GM21515 (cell line): Measurements from ENCODE around the gene TOPAZ1.

Experiments
- ATAC-seq: cut with Tn5 transposase; IDR thresholded peaks from one replicate; pipeline ENCODE4 v1.9.1; 2021; ENCODE audit not compliant: unreplicated experiment

The TOPAZ1 gene

GRCh38 chr3:44240061-44240460, 1.6 kb upstream of the TOPAZ1 start:
- no peak for ATAC-seq

GRCh38 chr3:44242721-44243120, 1.0 kb downstream of the TOPAZ1 start:
- no peak for ATAC-seq

GRCh38 chr3:44248152-44248551, 6.5 kb downstream of the TOPAZ1 start:
- no peak for ATAC-seq

- ATAC-seq, result no peak
Observed at GRCh38 chr3:44252332-44252959, 10.8 kb downstream of the TOPAZ1 start.

- ATAC-seq, result no peak
Observed at GRCh38 chr3:44259404-44259803, 17.7 kb downstream of the TOPAZ1 start.

- ATAC-seq, result no peak
Observed at GRCh38 chr3:44264146-44264545, 22.5 kb downstream of the TOPAZ1 start.

- no peak for ATAC-seq
Observed at GRCh38 chr3:44265815-44266214, 24.1 kb downstream of the TOPAZ1 start.

- ATAC-seq, result no peak
Observed at GRCh38 chr3:44272191-44272590, 30.5 kb downstream of the TOPAZ1 start.

- ATAC-seq, result no peak
Observed at GRCh38 chr3:44277925-44278324, 36.2 kb downstream of the TOPAZ1 start.

GRCh38 chr3:44280077-44280476, 38.4 kb downstream of the TOPAZ1 start:
- ATAC-seq, result no peak

GRCh38 chr3:44280631-44281030, 38.9 kb downstream of the TOPAZ1 start:
- ATAC-seq, result no peak

- ATAC-seq, result no peak
Observed at GRCh38 chr3:44284949-44285348, 43.3 kb downstream of the TOPAZ1 start.

- no peak for ATAC-seq
Observed at GRCh38 chr3:44289882-44290462, 48.3 kb downstream of the TOPAZ1 start.

- no peak for ATAC-seq
Observed at GRCh38 chr3:44292276-44292675, 50.6 kb downstream of the TOPAZ1 start.

GRCh38 chr3:44292947-44293346, 51.3 kb downstream of the TOPAZ1 start:
- ATAC-seq, result no peak

GRCh38 chr3:44297255-44297654, 55.6 kb downstream of the TOPAZ1 start:
- ATAC-seq, result no peak

GRCh38 chr3:44301746-44302145, 60.1 kb downstream of the TOPAZ1 start:
- no peak for ATAC-seq

- ATAC-seq, result no peak
Observed at GRCh38 chr3:44309500-44309899, 67.8 kb downstream of the TOPAZ1 start.

- no peak for ATAC-seq
Observed at GRCh38 chr3:44318891-44319311, 77.2 kb downstream of the TOPAZ1 start.

- no peak for ATAC-seq
Observed at GRCh38 chr3:44321335-44321734, 79.6 kb downstream of the TOPAZ1 start.

- no peak for ATAC-seq
Observed at GRCh38 chr3:44323341-44323955, 81.8 kb downstream of the TOPAZ1 start.

- no peak for ATAC-seq
Observed at GRCh38 chr3:44324584-44324983, 82.9 kb downstream of the TOPAZ1 start.

GRCh38 chr3:44326019-44326418, 84.3 kb downstream of the TOPAZ1 start:
- ATAC-seq, result no peak
